GM23338 (cell line): ENCODE data around the gene BCAR3. TPM values are rescaled to one million over a fixed set of nuclear protein-coding genes. Genes with fewer than 3 reads are reported as not detected.

ENCODE experiments used
- ATAC-seq: fragments of 200-7000 bp; cut with Tn5 transposase; 3 replicates; pipeline ENCODE4 v1.9.1; 2020
- DNase-seq: peaks from one replicate; pipeline ENCODE4 v3.0.0-alpha.2; 2015; ENCODE audit warnings: low spot score
- H2AFZ ChIP-seq: fragments of 200-600 bp; sonication (generic); 2 replicates; pipeline ENCODE4 v1.8.0; 2016; ENCODE audit warnings: antibody characterized with exemption, mild to moderate bottlenecking, moderate library complexity
- H3F3A ChIP-seq: fragments of 200-600 bp; sonication (generic); replicated peaks from 2 replicates; pipeline ENCODE4 v1.8.0; 2017; ENCODE audit warnings: antibody characterized with exemption, mixed run types, low read depth
- H3K27ac ChIP-seq: fragments of 200-600 bp; sonication (generic); 2 replicates; pipeline ENCODE4 v1.6.1; 2016; ENCODE audit warnings: low read depth
- H3K27me3 ChIP-seq: fragments of 200-600 bp; sonication (generic); 2 replicates; pipeline ENCODE4 v1.8.0; 2016; ENCODE audit warnings: mild to moderate bottlenecking, mixed run types, moderate library complexity; ENCODE audit not compliant: insufficient read depth
- H3K36me3 ChIP-seq: fragments of 200-600 bp; sonication (generic); 2 replicates; pipeline ENCODE4 v1.8.0; 2016; ENCODE audit warnings: mild to moderate bottlenecking; ENCODE audit not compliant: insufficient read depth
- H3K4me1 ChIP-seq: fragments of 200-600 bp; sonication (generic); 2 replicates; pipeline ENCODE4 v1.8.0; 2016; ENCODE audit warnings: mild to moderate bottlenecking, moderate library complexity; ENCODE audit not compliant: insufficient read depth
- H3K4me2 ChIP-seq: fragments of 200-600 bp; sonication (generic); 2 replicates; pipeline ENCODE4 v1.7.1; 2017; ENCODE audit warnings: mixed run types
- H3K4me3 ChIP-seq: fragments of 200-600 bp; sonication (generic); 2 replicates; pipeline ENCODE4 v1.6.1; 2016; ENCODE audit warnings: mixed run types
- H3K79me2 ChIP-seq: fragments of 200-600 bp; sonication (generic); replicated peaks from 2 replicates; pipeline ENCODE4 v1.8.0; 2017; ENCODE audit warnings: mild to moderate bottlenecking; ENCODE audit not compliant: insufficient read depth
- H3K9me2 ChIP-seq: fragments of 200-600 bp; sonication (generic); 2 replicates; pipeline ENCODE4 v1.8.0; 2017; ENCODE audit not compliant: insufficient read depth
- H4K20me1 ChIP-seq: fragments of 200-600 bp; sonication (generic); replicated peaks from 2 replicates; pipeline ENCODE4 v1.8.0; 2017; ENCODE audit warnings: mild to moderate bottlenecking; ENCODE audit not compliant: insufficient read depth
- H3K27ac Mint-ChIP-seq: 2 replicates; pipeline ENCODE4 v1.8.0; 2020; ENCODE audit warnings: inconsistent platforms, mild to moderate bottlenecking, moderate library complexity, mixed read lengths
- H3K27me3 Mint-ChIP-seq: 3 replicates; pipeline ENCODE4 v1.8.0; 2022; ENCODE audit warnings: low read depth, mild to moderate bottlenecking, moderate library complexity, mixed read lengths, inconsistent platforms; ENCODE audit not compliant: insufficient read depth, poor library complexity
- H3K36me3 Mint-ChIP-seq: 3 replicates; pipeline ENCODE4 v1.8.0; 2021; ENCODE audit warnings: low read depth, mild to moderate bottlenecking, inconsistent platforms, moderate library complexity, mixed read lengths
- H3K4me1 Mint-ChIP-seq: 3 replicates; pipeline ENCODE4 v1.8.0; 2020; ENCODE audit warnings: mild to moderate bottlenecking, inconsistent platforms, mixed read lengths
- H3K4me3 Mint-ChIP-seq: 3 replicates; pipeline ENCODE4 v1.8.0; 2021; ENCODE audit warnings: moderate library complexity, mild to moderate bottlenecking, inconsistent platforms, mixed read lengths
- H3K9me3 Mint-ChIP-seq: 3 replicates; pipeline ENCODE4 v1.8.0; 2020; ENCODE audit warnings: moderate library complexity, mild to moderate bottlenecking, inconsistent platforms, mixed read lengths
- CREB1 ChIP-seq: fragments of 250-450 bp; sonication (Bioruptor Pico); IDR thresholded peaks from 2 replicates; pipeline ENCODE4 v1.5.0; 2020; ENCODE audit warnings: low read depth, mild to moderate bottlenecking, moderate library complexity
- EZH2 ChIP-seq: fragments of 200-600 bp; sonication (generic); IDR thresholded peaks from one replicate; pipeline ENCODE4 v1.8.0; 2017; ENCODE audit warnings: antibody characterized with exemption, mild to moderate bottlenecking, low read depth; ENCODE audit not compliant: unreplicated experiment
- EZH2phosphoT487 ChIP-seq: fragments of 200-600 bp; sonication (generic); IDR thresholded peaks from one replicate; pipeline ENCODE4 v1.8.1; 2018; ENCODE audit warnings: antibody characterized with exemption; ENCODE audit not compliant: unreplicated experiment
- JUNB ChIP-seq: IDR thresholded peaks from one replicate; pipeline ENCODE4 v1.6.1; 2016; ENCODE audit warnings: antibody characterized with exemption; ENCODE audit not compliant: unreplicated experiment
- NANOG ChIP-seq: IDR thresholded peaks from 2 replicates; pipeline ENCODE4 v1.6.1; 2016; ENCODE audit warnings: antibody characterized with exemption, borderline replicate concordance
- POLR2AphosphoS5 ChIP-seq: IDR thresholded peaks from 2 replicates; pipeline ENCODE4 v1.6.1; 2016; ENCODE audit warnings: antibody characterized with exemption, low read depth
- STAT1 ChIP-seq: IDR thresholded peaks from one replicate; pipeline ENCODE4 v1.6.1; 2016; ENCODE audit warnings: antibody characterized with exemption; ENCODE audit not compliant: unreplicated experiment
- ZNF114 ChIP-seq: fragments of 250-450 bp; sonication (Bioruptor Pico); IDR thresholded peaks from 2 replicates; pipeline ENCODE4 v1.5.0; 2020; ENCODE audit warnings: mild to moderate bottlenecking, moderate library complexity
- ZNF331 ChIP-seq: fragments of 250-450 bp; sonication (Bioruptor Pico); IDR thresholded peaks from 2 replicates; pipeline ENCODE4 v1.5.0; 2020; ENCODE audit warnings: low read depth, mild to moderate bottlenecking, moderate library complexity
- polyA plus RNA-seq: library from polyadenylated mRNA; unstranded; fragments of >200 nt; fragmentation: Nextera tagmentation; extraction: Ambion mirVana; gene quantifications from 2 replicates; pipeline ENCODE4 v1.2.1, GENCODE V29; 2016
- total RNA-seq: library from RNA; depleted of rRNA; stranded (reverse); fragments of >200 nt; shearing (Covaris generic); gene quantifications from 2 replicates; pipeline ENCODE4 v1.2.3, GENCODE V29; 2014
- TF ChIP-seq, protein P1 (sequence below): fragments of 250-450 bp; sonication (Bioruptor Pico); IDR thresholded peaks from 2 replicates; pipeline ENCODE4 v1.5.0; 2020; ENCODE audit warnings: mild to moderate bottlenecking, moderate library complexity
- TF ChIP-seq, protein P2 (sequence below): IDR thresholded peaks from one replicate; pipeline ENCODE4 v1.6.1; 2018; ENCODE audit warnings: antibody characterized with exemption; ENCODE audit not compliant: unreplicated experiment
- TF ChIP-seq, protein P3 (sequence below), 2 experiments: fragments of 200-600 bp in 1 of 2; sonication (generic) in 1 of 2; conservative IDR thresholded peaks; 2 replicates each; pipeline versions ENCODE4 v1.5.1 to v1.6.1; 2016 to 2017; ENCODE audit warnings: antibody characterized with exemption in 2 of 2, low read depth in 2 of 2, mild to moderate bottlenecking in 2 of 2, moderate library complexity in 1 of 2
- TF ChIP-seq, protein P4 (sequence below): IDR thresholded peaks from 2 replicates; pipeline ENCODE4 v1.6.1; 2016; ENCODE audit warnings: antibody characterized with exemption

The BCAR3 gene
- total and polyA plus RNA-seq, 2 experiments from 2014 or later = 5.5 to 9.7 TPM

DNA sequence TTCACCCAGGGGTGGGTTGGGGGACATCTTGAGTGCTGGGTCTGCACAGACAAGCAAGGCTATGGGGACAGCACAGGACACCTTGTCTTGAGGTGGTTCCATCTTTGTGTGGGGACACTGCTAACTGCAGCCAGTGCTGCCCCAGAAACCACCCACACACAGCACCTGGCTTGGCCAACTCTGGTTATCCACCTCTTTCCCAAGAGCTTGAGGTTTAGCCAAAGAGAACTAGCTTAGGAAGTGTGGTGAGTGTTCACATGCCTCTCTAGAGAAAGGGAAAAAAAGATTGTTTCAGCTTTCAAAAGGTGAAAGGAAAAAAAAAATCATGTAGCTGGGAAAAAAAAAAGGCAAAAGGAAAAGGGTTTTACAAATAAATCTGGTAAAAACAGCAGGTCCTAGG, 32.4 kb downstream of the BCAR3 start:
- Mint-ChIP-seq H3K4me3 (no peak overlapping the region), H3K36me3 (peaks cover 3% of the 10 kb centered on the region), H3K27me3 (peaks cover 8% of the 10 kb centered on the region), H3K9me3 (no peaks in the 10 kb centered on the region), H3K4me1 (peaks cover 22% of the 10 kb centered on the region), H3K27ac (no peak overlapping the region)
- ATAC-seq (no peak), DNase-seq (no peak)
- Histone ChIP-seq H3K27ac (no peak overlapping the region), H2AFZ (no peak overlapping the region), H3F3A (no peaks in the 10 kb centered on the region), H3K79me2 (peaks cover 3% of the 10 kb centered on the region; the same call in 1 of the 2 replicates), H3K4me2 (no peak overlapping the region), H3K27me3 (no peaks in the 10 kb centered on the region), H3K9me2 (no peaks in the 10 kb centered on the region), H3K4me1 (peaks cover 20% of the 10 kb centered on the region), H3K4me3 (no peak overlapping the region), H3K36me3 (no peaks in the 10 kb centered on the region), H4K20me1 (no peaks in the 10 kb centered on the region)
- TF ChIP-seq EZH2phosphoT487 (no peak), JUNB (no peak), NANOG (no peak), CREB1 (CRISPR knock-in tag) (no peak), ZNF114 (no peak), POLR2AphosphoS5 (no peak), EZH2 (no peak), ZNF331 (no peak), STAT1 (no peak)
- TF ChIP-seq, protein P1, sequence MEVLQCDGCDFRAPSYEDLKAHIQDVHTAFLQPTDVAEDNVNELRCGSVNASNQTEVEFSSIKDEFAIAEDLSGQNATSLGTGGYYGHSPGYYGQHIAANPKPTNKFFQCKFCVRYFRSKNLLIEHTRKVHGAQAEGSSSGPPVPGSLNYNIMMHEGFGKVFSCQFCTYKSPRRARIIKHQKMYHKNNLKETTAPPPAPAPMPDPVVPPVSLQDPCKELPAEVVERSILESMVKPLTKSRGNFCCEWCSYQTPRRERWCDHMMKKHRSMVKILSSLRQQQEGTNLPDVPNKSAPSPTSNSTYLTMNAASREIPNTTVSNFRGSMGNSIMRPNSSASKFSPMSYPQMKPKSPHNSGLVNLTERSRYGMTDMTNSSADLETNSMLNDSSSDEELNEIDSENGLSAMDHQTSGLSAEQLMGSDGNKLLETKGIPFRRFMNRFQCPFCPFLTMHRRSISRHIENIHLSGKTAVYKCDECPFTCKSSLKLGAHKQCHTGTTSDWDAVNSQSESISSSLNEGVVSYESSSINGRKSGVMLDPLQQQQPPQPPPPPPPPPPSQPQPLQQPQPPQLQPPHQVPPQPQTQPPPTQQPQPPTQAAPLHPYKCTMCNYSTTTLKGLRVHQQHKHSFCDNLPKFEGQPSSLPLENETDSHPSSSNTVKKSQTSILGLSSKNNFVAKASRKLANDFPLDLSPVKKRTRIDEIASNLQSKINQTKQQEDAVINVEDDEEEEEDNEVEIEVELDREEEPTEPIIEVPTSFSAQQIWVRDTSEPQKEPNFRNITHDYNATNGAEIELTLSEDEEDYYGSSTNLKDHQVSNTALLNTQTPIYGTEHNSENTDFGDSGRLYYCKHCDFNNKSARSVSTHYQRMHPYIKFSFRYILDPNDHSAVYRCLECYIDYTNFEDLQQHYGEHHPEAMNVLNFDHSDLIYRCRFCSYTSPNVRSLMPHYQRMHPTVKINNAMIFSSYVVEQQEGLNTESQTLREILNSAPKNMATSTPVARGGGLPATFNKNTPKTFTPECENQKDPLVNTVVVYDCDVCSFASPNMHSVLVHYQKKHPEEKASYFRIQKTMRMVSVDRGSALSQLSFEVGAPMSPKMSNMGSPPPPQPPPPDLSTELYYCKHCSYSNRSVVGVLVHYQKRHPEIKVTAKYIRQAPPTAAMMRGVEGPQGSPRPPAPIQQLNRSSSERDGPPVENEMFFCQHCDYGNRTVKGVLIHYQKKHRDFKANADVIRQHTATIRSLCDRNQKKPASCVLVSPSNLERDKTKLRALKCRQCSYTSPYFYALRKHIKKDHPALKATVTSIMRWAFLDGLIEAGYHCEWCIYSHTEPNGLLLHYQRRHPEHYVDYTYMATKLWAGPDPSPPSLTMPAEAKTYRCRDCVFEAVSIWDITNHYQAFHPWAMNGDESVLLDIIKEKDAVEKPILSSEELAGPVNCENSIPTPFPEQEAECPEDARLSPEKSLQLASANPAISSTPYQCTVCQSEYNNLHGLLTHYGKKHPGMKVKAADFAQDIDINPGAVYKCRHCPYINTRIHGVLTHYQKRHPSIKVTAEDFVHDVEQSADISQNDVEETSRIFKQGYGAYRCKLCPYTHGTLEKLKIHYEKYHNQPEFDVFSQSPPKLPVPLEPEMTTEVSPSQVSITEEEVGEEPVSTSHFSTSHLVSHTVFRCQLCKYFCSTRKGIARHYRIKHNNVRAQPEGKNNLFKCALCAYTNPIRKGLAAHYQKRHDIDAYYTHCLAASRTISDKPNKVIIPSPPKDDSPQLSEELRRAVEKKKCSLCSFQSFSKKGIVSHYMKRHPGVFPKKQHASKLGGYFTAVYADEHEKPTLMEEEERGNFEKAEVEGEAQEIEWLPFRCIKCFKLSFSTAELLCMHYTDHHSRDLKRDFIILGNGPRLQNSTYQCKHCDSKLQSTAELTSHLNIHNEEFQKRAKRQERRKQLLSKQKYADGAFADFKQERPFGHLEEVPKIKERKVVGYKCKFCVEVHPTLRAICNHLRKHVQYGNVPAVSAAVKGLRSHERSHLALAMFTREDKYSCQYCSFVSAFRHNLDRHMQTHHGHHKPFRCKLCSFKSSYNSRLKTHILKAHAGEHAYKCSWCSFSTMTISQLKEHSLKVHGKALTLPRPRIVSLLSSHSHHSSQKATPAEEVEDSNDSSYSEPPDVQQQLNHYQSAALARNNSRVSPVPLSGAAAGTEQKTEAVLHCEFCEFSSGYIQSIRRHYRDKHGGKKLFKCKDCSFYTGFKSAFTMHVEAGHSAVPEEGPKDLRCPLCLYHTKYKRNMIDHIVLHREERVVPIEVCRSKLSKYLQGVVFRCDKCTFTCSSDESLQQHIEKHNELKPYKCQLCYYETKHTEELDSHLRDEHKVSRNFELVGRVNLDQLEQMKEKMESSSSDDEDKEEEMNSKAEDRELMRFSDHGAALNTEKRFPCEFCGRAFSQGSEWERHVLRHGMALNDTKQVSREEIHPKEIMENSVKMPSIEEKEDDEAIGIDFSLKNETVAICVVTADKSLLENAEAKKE (CRISPR knock-in tag) = no peak
- TF ChIP-seq, protein P2, sequence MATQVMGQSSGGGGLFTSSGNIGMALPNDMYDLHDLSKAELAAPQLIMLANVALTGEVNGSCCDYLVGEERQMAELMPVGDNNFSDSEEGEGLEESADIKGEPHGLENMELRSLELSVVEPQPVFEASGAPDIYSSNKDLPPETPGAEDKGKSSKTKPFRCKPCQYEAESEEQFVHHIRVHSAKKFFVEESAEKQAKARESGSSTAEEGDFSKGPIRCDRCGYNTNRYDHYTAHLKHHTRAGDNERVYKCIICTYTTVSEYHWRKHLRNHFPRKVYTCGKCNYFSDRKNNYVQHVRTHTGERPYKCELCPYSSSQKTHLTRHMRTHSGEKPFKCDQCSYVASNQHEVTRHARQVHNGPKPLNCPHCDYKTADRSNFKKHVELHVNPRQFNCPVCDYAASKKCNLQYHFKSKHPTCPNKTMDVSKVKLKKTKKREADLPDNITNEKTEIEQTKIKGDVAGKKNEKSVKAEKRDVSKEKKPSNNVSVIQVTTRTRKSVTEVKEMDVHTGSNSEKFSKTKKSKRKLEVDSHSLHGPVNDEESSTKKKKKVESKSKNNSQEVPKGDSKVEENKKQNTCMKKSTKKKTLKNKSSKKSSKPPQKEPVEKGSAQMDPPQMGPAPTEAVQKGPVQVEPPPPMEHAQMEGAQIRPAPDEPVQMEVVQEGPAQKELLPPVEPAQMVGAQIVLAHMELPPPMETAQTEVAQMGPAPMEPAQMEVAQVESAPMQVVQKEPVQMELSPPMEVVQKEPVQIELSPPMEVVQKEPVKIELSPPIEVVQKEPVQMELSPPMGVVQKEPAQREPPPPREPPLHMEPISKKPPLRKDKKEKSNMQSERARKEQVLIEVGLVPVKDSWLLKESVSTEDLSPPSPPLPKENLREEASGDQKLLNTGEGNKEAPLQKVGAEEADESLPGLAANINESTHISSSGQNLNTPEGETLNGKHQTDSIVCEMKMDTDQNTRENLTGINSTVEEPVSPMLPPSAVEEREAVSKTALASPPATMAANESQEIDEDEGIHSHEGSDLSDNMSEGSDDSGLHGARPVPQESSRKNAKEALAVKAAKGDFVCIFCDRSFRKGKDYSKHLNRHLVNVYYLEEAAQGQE = no peak
- TF ChIP-seq, protein P3, sequence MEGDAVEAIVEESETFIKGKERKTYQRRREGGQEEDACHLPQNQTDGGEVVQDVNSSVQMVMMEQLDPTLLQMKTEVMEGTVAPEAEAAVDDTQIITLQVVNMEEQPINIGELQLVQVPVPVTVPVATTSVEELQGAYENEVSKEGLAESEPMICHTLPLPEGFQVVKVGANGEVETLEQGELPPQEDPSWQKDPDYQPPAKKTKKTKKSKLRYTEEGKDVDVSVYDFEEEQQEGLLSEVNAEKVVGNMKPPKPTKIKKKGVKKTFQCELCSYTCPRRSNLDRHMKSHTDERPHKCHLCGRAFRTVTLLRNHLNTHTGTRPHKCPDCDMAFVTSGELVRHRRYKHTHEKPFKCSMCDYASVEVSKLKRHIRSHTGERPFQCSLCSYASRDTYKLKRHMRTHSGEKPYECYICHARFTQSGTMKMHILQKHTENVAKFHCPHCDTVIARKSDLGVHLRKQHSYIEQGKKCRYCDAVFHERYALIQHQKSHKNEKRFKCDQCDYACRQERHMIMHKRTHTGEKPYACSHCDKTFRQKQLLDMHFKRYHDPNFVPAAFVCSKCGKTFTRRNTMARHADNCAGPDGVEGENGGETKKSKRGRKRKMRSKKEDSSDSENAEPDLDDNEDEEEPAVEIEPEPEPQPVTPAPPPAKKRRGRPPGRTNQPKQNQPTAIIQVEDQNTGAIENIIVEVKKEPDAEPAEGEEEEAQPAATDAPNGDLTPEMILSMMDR (conservative IDR thresholded peaks at IDR 0.05; ENCODE audit: low read depth in 2 of 2) = no peak
- TF ChIP-seq, protein P4, sequence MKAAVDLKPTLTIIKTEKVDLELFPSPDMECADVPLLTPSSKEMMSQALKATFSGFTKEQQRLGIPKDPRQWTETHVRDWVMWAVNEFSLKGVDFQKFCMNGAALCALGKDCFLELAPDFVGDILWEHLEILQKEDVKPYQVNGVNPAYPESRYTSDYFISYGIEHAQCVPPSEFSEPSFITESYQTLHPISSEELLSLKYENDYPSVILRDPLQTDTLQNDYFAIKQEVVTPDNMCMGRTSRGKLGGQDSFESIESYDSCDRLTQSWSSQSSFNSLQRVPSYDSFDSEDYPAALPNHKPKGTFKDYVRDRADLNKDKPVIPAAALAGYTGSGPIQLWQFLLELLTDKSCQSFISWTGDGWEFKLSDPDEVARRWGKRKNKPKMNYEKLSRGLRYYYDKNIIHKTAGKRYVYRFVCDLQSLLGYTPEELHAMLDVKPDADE = no peak
